Endothelial cell of hepatic sinusoid (primary cell): Measurements from ENCODE around the gene AADACL4.
"Not testable (repeated sequence)": the region's sequence is repeated elsewhere in the genome, so short reads cannot be mapped to it uniquely, and the experiment has no call there.

ENCODE experiments used
- in situ Hi-C: cut with HindIII; loops from 2 replicates; pipeline ENCODE4 v1.10.0; 2017; ENCODE audit warnings: low sequenced_read_pairs

The AADACL4 gene

DNA sequence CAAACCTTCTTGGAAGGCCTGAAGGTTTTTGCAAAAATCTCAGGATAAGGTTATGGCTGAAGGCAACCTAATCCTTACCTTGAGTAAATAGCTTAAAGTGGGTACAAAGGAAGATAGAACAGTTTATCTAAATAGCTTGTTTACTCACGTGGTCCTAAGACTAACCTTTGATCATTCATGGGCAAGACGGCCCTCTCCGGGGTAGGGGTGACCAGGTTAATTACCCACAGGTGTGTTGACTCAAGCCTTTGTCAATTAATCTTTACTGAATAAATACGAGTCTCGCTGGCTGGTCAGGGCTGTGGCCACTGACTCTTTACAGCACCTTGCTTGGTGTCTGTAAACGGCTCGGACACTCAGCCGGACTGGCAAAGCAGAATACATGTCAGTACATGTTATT, 10.8 kb downstream of the AADACL4 start:
- in situ Hi-C loops = no loop called here

DNA sequence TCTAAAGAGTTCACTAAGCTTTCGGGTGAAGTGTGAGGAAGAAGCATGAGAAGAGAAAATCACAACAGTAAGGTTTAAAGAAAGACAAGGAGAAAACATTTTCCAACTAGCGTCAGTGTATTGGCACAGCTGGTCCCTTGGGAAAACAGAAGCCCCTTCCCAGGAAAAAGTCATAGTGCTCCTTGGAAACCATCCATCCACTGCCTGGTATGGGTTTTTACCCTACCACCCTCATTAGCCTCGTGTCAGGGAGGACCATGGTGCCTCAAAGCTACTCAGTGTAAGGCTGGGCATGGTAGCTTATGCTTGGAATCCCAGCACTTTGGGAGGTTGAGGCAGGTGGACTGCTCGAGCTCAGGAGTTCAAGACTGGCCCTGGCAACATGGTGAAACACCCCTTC, 12.7 kb downstream of the AADACL4 start:
- in situ Hi-C loops = no loop called here

DNA sequence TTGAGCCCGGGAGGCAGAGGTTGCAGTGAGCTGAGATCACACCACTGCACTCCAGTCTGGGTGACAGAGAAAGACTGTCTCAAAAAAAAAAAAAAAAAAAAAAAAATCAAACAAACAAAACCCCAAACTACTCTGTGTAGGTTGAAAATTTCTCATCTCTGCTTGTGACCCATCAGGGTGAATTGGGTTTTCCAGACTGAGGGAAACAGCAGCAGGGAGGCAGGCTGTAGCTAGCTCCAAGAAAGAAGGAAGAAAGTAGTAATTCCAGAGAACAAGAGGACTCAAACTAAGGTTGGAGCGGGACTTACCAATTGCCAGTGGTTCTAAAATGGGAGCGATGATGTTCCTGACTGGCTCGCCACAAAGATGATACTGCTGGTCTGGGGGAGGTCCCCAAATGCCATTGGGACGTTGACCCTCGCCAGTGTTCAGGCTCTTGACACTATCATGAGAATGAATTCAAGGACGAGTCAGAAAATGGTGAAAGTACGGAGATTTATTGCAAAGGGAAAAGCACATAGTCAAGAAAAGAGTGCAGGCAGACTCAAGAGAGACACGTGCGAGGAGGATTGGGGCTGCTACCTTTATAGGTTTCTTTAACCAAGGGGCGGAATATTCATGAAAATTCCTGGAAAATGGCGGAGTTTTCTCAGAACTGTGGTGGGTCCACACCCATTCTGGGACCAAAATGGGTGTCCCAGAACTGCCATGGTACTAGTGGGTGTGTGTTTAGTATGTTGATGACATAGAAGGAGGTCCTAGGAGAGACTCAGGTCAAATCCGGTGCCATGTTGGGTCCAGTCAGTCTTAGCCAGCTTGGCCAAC, 13.4 kb downstream of the AADACL4 start:
- in situ Hi-C loops = no loop called here

DNA sequence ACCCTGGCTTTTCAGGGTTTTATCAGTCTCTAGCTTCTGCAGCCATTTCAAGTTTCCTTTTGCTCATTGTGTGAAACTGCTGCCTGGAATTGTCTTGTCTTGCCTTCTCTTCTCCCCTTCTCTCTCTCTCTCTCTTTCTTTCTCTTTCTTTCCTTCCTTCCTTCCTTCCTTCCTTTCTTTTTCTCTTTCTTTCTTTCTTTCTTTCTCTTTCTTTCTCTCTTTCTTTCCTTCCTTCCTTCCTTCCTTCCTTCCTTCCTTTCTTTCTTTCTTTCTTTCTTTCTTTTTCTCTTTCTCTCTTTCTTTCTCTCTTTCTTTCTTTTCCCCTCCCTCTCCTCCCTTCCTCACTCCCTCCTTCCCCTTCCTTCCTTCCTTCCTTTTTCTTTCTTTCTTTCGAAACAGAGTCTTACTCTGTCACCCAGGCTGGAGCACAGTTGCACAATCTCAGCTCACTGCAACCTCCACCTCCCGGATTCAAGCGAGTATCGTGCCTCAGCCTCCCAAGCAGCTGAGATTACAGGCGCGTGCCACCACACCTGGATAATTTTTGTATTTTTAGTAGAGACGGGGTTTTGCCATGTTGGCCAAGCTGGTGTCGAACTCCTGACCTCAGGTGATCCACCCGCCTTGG, 14.1 kb downstream of the AADACL4 start:
- in situ Hi-C loops = not testable (repeated sequence)

DNA sequence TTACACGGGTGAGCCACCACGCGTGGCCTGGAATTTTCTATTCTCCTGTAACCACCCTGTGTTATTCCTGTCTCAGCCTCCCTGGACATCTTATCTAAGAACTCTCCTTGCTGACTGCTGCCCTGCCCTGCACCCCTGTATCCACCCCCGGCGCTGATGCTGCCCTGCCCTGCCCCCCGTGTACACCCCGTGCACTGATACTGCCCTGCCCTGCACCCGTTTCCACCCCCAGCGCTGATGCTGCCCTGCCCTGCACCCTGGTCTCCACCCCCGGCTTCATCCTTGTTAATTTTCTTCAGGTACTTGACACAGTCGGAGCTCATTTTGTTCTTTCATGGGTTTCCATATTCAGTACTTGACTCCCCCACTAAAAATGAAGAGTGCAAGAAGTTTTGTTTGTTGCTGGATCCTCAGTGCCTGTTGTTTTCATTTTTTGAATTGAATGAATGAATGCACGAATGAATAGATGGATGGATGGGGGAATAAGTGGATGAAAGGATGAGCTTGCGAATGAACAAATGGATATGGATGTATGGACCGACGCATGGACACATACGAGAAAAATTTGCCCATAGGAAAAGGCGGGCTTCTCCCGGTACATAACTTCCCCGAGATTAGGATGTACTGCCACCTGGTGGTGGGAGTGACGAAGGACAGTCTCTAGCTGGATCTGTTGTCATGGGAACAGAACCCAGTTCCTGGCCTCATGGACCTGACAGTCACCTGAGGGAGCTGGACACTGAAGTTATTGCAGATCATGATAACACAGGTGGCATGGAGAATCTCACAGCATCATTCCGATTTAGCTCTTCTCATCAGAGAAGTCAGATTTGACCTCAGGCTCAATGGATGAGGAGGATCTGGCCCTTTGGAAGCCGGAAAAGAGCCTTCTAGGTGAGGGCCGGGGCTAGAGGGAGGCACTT, 14.9 kb downstream of the AADACL4 start:
- in situ Hi-C loops = no loop called here

DNA sequence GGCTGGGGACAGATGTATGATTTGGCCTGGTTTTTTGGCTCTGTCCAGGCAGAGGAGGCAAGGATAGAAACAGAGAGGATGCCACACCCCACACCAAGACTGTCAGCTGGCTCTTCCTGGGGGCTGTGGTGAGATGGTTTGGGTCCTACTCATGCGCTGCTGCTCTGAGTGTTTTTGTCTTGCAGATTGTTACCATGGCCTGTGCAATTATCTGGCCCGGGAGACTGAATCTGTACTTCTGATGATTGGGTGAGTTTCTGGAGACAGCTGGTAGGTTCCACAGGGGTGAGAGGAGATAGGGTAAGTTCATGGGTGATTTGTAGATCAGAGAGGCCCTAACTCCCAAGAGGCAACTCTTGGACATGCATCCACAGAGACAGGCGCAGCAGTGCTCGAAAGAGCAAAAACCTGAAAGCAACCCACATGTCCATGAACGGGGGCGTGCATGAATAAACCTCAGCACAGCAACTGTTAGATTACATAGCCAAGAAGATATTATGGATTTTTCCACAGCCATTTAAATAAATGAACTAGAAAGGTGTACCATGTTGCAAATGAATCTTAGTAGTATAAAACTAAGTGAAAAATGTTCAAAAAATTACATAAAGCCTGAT, 17.8 kb downstream of the AADACL4 start:
- in situ Hi-C loops = loop anchor here (10.0 kb wide), 1 partner anchor 367 kb away; no protein-coding TSS in a partner anchor

DNA sequence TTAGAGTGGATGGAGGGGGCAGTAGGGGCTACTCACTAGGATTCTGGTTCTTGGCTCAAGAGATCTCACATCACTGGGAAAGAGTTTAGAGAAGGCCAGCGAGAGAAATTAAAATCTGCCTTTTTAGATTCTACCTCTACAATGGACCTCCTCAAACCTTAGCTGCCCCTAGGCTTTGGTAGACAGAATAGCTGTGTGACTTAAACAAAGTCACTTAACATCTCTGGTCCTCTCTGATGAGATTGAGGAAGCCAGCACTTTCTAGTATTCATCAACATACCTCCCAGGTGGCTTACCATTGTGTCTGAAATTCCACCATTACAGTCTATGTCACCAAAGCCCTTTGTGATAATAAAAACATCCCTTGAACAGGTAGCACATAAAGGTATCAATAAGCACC, 18.7 kb downstream of the AADACL4 start:
- in situ Hi-C loops = loop anchor here (10.0 kb wide), 1 partner anchor 368 kb away; no protein-coding TSS in a partner anchor

DNA sequence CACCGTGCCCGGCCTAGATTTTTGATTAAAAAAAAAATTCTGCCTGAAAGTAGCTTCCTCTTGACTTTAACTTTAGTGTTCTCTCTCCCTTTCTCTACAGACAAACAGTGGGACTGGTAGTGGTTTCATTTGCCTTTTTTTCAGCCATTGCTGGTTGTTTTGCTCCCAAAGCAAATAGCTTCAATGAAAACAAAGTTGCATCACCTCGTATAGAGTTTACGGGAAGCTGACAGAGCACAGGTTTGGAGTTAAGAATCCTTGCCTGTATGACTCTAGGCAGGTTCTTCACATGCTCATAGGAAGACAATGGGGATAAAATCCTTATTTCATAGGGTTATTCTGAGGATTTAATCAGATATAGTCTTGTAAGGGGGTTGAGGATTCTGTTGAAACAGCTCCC, 21.6 kb downstream of the AADACL4 start:
- in situ Hi-C loops = loop anchor here (10.0 kb wide), 1 partner anchor 371 kb away; no protein-coding TSS in a partner anchor

DNA sequence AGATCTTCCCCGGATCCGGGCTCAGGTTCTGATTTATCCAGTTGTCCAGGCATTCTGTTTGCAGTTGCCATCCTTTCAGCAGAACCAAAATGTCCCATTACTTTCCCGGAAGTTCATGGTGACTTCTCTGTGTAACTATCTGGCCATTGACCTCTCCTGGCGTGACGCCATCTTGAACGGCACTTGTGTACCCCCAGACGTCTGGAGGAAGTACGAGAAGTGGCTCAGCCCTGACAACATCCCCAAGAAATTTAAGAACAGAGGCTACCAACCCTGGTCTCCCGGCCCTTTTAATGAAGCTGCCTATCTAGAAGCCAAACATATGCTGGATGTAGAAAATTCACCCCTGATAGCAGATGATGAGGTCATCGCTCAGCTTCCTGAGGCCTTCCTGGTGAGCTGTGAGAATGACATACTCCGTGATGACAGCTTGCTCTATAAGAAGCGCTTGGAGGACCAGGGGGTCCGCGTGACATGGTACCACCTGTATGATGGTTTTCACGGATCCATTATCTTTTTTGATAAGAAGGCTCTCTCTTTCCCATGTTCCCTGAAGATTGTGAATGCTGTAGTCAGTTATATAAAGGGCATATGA, 22.4 kb downstream of the AADACL4 start:
- in situ Hi-C loops = loop anchor here (10.0 kb wide), 1 partner anchor 371 kb away; no protein-coding TSS in a partner anchor

DNA sequence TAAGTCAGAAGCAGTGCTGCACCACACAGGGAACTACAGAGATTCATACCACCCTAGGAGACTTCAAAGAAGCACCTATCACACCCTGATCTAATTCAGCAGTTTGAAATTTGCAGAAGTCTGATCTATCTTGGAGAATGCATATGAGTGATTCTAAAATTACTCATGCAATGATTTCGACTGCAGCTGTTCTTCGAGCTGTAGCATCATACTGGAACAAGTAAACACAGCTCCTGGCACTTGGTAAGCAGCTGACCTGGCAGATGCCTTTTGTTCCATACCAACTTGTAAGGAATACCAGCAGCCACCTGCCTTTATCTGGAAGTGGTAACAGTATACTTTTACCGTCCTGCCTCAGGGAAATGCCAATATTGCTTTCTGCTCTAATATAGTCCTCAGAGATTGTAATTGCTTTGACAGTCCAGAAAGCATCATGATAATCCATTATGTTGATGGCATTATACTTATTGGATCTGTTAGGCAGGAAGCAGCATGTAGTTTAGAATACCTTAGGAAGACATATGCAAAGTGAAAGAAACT, 25.7 kb downstream of the AADACL4 start:
- in situ Hi-C loops = loop anchor here (10.0 kb wide), 1 partner anchor 375 kb away; no protein-coding TSS in a partner anchor

DNA sequence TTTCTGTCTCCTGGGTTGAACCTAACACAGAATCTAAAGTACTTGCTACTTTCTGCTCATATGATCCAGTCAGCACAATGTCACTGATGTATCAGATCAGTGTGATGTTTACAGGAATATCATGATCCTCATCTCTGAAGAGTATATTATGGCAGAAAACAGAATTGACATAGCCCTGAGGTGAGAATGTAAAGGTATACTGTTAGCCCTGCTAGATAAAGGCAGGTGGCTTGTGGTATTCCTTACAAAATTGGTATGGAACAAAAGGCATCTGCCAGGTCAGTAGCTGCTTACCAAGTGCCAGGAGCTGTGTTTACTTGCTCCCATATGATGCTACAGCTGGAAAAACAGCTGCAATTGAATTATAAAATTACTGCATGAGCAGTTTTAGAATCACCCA, 30.5 kb downstream of the AADACL4 start:
- in situ Hi-C loops = no loop called here

DNA sequence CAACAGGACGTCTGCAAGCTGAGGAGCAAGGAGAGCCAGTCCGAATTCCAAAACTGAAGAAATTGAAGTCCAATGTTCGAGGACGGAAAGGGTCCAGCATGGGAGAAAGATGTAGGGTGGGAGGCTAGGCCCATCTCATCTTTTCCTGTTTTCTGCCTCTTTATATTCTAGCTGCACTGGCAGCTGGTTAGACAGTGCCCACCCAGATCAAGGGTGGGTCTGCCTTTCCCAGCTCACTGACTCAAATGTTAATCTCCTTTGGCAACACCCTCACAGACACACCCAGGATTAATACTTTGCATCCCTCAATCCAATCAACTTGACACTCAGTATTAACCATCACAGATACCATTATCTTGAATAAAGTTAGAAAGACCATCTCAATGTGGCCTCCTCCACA, 32.2 kb downstream of the AADACL4 start:
- in situ Hi-C loops = not testable (repeated sequence)

DNA sequence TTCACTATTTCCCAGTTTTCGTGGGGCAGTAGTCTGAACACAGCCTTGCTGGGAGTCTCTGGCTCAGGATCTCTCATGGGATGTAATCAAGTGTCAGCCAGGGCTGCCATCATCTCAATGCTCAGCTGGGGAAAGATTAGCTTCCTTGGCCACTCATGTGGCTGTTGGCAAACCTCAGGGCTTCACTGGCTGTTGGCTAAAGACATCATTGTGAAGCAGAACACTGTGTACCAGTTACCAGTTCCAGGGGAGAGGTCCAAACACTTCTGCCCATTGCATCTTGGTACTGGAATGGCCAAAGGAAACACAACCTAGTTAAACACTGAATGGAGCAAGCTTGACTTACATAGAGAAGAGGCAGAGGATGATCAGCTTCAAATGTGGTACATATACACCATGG, 33.7 kb downstream of the AADACL4 start:
- in situ Hi-C loops = no loop called here

DNA sequence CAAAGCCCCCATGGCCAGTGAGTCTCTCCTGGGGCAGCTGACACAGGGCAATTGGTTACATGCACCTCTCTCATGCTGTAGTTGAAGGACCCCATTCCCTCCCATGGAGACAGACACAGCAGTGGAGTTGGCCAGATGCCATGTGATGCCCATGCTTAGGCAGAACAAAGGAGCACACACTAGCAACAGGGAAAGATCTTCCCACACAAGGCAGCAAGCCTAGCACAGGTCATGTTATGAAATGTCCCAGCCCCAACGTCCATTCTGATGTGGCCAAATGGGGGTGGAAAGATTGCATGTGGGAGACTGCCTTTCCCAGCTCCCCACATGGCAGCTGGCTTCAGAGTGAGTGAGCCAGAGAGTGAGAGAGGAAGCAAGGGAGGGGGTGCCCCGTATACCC, 34.5 kb downstream of the AADACL4 start:
- in situ Hi-C loops = no loop called here

DNA sequence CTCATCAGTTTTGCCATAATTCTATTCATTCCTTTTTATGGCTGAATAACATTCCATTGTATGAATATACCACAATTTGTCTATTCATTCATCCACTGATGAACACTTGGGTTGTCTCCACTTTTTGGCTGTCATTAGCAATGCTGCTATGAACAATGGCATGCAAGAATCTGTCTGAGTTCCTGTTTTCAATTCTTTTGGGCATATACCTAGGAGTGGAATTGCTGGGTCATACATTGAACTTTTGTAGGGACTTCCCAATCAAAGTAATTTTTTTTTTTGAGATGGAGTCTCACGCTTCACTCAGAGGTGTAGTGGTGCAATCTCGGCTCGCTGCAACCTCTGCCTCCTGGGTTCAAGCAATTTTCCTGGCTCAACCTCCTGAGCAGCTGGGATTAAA, 34.9 kb downstream of the AADACL4 start:
- in situ Hi-C loops = no loop called here

DNA sequence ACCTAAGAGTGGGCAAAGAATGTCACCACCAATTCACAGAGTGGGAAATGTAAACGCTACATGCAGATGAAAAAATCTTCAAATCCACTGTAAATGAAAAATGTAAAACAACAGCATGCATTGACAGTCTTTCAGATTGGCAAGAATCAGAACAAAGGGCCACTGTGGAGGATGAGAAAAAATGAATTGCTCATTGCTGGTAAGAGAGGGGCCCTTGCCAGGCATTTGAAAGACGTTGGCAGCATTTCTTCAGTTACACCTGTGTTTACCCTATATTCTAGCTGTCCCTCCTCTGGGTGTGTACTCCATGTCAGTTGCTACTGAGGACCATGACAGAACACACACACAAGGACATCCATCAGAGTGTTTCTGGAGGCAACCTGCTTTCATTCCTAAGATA, 46.3 kb downstream of the AADACL4 start:
- in situ Hi-C loops = no loop called here

DNA sequence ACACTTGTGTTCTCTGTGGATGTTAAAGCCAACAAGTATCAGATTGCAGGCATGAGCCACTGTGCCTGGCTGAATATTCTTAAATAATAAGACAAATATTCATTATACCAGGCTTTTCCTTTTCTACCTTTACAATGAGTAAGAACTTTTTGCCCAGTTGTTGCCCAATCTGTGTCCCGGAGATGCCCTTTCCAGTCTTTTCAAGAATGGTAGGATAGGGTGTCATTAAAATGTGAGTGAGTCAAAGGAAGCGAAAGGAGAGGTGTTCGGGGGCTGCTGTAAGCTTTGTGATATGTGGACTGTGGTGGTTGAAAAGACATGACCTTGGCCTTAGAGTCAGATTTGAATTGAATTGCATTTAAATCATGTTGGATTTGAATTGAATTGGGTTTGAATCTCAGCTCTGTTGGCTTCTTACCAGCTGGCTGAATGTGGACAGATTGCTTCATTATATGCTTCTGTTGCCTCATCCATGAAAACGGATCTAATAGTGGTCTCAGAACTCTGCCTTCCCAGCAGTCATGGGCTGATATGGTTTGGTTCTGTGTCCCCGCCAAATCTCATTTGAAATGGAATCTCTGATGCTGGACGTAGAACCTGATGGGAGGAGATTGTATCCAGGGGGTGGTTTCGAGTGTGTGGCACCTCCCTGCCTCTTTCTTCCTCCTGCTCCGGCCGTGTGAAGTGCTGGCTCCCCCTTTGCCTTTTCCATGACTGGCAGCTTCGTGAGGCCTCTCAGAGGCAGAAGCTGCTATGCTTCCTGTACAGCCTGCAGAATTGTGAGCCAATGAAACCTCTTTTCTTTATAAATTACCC, 49.3 kb downstream of the AADACL4 start:
- in situ Hi-C loops = no loop called here

DNA sequence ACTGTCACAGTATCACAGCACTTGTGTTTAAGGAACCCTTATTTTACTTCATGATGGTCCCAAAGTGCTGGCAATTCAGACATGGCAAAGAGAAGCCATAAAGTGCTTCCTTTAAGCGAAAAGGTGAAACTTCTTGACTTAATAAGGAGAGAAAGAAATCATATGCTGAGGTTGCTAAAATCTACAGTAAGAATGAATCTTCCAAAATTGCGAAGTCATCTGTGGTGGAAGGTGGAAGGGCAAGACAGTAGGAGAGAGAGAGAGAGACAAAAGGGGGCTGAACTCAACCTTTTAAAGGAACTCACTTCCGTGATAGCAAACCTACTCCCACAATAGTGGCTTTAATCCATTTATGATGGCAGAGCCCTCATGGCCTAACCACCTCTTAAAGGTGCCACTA, 52.8 kb downstream of the AADACL4 start:
- in situ Hi-C loops = no loop called here

DNA sequence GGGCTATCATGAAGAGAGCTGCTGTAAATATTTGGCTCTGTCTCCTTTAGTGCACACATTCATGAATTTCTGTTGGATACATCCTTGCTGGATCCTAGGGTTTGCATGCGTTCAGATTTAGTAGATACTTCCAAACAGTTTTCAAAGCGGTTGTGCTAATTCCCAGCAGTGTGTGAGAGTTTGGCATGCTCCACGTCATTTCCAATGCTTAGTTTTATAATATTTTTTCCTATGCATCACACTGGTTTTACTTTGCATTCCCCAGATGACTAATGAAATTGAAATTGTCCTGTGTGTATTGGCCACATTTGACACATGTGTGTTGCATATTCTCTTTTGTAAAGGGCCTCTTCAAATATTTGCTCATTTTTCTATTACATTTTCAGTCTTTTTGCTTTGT, 53.5 kb downstream of the AADACL4 start:
- in situ Hi-C loops = no loop called here
